SU-DHL-6 (cell line): ENCODE measurements around the gene IMMT.

Experiments used
- H2AFZ ChIP-seq: fragments of 200-600 bp; sonication (generic); 2 replicates; pipeline ENCODE4 v1.6.1; 2014; ENCODE audit warnings: low read depth, mild to moderate bottlenecking, moderate library complexity, mixed read lengths, antibody characterized with exemption, low read length; ENCODE audit not compliant: severe bottlenecking
- H3F3A ChIP-seq: fragments of 200-600 bp; shearing (Covaris generic); 2 replicates; pipeline ENCODE4 v1.6.0; 2016; ENCODE audit warnings: antibody characterized with exemption, mild to moderate bottlenecking; ENCODE audit not compliant: insufficient read depth
- H3K27ac ChIP-seq: fragments of 200-600 bp; sonication (generic); 2 replicates; pipeline ENCODE4 v1.5.1; 2016; ENCODE audit warnings: low read depth, mild to moderate bottlenecking, low read length, moderate library complexity, mixed read lengths
- H3K27me3 ChIP-seq: fragments of 200-600 bp; sonication (generic), shearing (Covaris generic); 2 replicates; pipeline ENCODE4 v1.6.0; 2014; ENCODE audit warnings: mild to moderate bottlenecking, low read length
- H3K36me3 ChIP-seq: fragments of 200-600 bp; sonication (generic); 2 replicates; pipeline ENCODE4 v1.6.1; 2014; ENCODE audit warnings: mild to moderate bottlenecking, low read length, mixed read lengths
- H3K4me2 ChIP-seq: fragments of 300-600, 200-600 bp; shearing (Covaris generic), sonication (generic); 2 replicates; pipeline ENCODE4 v1.6.0; 2014; ENCODE audit warnings: low read length, low read depth, mild to moderate bottlenecking; ENCODE audit not compliant: poor library complexity, severe bottlenecking
- H3K4me3 ChIP-seq: fragments of 200-600 bp; sonication (generic); 2 replicates; pipeline ENCODE4 v1.5.1; 2014; ENCODE audit warnings: antibody characterized with exemption, low read length, mild to moderate bottlenecking, mixed read lengths; ENCODE audit not compliant: insufficient read depth, poor library complexity, severe bottlenecking
- H3K79me2 ChIP-seq: fragments of 200-600 bp; sonication (generic); 2 replicates; pipeline ENCODE4 v1.6.1; 2014; ENCODE audit warnings: mild to moderate bottlenecking, low read length, moderate library complexity; ENCODE audit not compliant: insufficient read depth
- H3K9ac ChIP-seq: fragments of 200-600 bp; sonication (generic); 2 replicates; pipeline ENCODE4 v1.7.0; 2014; ENCODE audit warnings: mild to moderate bottlenecking, low read length
- H3K9me2 ChIP-seq: fragments of 200-600 bp; sonication (generic); replicated peaks from 2 replicates; pipeline ENCODE4 v1.6.1; 2014; ENCODE audit warnings: low read length; ENCODE audit not compliant: insufficient read depth
- H3K9me3 ChIP-seq: fragments of 200-600 bp; sonication (generic); 2 replicates; pipeline ENCODE4 v1.6.1; 2014; ENCODE audit warnings: low read length, mixed read lengths; ENCODE audit not compliant: insufficient read depth
- H4K20me1 ChIP-seq: fragments of 200-600 bp; sonication (generic); 2 replicates; pipeline ENCODE4 v1.6.1; 2014; ENCODE audit warnings: low read depth, mild to moderate bottlenecking, antibody characterized with exemption, low read length, moderate library complexity, mixed read lengths
- EZH2phosphoT487 ChIP-seq: fragments of 200-600 bp; sonication (generic), shearing (Covaris generic); conservative IDR thresholded peaks from 2 replicates; pipeline ENCODE4 v1.6.1; 2018; ENCODE audit warnings: mild to moderate bottlenecking, antibody characterized with exemption, low read length, moderate library complexity, mixed read lengths
- TF ChIP-seq, protein P1 (sequence below): fragments of 200-600 bp; sonication (generic); IDR thresholded peaks from one replicate; pipeline ENCODE4 v1.5.1; 2017; ENCODE audit warnings: antibody characterized with exemption, mild to moderate bottlenecking, low read length, moderate library complexity; ENCODE audit not compliant: insufficient read depth, poor library complexity, severe bottlenecking

IMMT gene

DNA sequence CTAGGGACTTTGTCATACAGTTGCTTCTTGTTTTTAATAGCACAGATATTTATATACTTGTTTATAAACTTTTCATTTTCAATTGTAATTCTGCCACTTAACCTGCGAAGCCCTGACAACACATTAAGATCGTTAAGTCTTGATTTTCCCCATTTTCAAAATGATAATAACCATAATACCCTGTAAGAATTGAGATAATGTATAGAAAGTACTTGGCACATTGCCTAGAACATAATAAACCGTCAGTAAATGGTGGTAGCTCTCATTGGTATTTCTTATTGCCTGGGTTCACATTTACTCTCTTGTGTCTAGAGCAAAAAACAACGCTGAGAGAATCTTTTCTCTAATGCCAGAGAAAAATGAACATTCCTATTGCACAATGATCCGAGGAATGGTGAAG, 70.6 kb downstream of the IMMT start:
- H3K27ac ChIP-seq = no peak overlapping the region
- H3K79me2 ChIP-seq = 0 out of 2 replicates have a peak, but pooled peaks cover 3% of the 10 kb centered on the region
- H2AFZ ChIP-seq = no peak overlapping the region
- H3K36me3 ChIP-seq = peaks cover 67% of the 10 kb centered on the region
- no peaks in the 10 kb centered on the region for H3K9me2 ChIP-seq
- TF ChIP-seq EZH2phosphoT487 = no peak
- TF ChIP-seq, protein P1, sequence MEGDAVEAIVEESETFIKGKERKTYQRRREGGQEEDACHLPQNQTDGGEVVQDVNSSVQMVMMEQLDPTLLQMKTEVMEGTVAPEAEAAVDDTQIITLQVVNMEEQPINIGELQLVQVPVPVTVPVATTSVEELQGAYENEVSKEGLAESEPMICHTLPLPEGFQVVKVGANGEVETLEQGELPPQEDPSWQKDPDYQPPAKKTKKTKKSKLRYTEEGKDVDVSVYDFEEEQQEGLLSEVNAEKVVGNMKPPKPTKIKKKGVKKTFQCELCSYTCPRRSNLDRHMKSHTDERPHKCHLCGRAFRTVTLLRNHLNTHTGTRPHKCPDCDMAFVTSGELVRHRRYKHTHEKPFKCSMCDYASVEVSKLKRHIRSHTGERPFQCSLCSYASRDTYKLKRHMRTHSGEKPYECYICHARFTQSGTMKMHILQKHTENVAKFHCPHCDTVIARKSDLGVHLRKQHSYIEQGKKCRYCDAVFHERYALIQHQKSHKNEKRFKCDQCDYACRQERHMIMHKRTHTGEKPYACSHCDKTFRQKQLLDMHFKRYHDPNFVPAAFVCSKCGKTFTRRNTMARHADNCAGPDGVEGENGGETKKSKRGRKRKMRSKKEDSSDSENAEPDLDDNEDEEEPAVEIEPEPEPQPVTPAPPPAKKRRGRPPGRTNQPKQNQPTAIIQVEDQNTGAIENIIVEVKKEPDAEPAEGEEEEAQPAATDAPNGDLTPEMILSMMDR = no peak
- H3K9me3 ChIP-seq = no peaks in the 10 kb centered on the region
- H3K4me2 ChIP-seq = no peak overlapping the region
- no peaks in the 10 kb centered on the region; the same call in 1 of the 2 replicates for H4K20me1 ChIP-seq
- H3K9ac ChIP-seq = no peak overlapping the region
- H3F3A ChIP-seq = no peaks in the 10 kb centered on the region; the same call in 1 of the 2 replicates
- no peaks in the 10 kb centered on the region for H3K27me3 ChIP-seq
- H3K4me3 ChIP-seq = no peak overlapping the region

- H3K27me3 ChIP-seq = no peaks in the 10 kb centered on the region
- H4K20me1 ChIP-seq = no peaks in the 10 kb centered on the region; the same call in 1 of the 2 replicates
- no peaks in the 10 kb centered on the region; the same call in 1 of the 2 replicates for H3F3A ChIP-seq
- H3K9me2 ChIP-seq = no peaks in the 10 kb centered on the region
- H3K27ac ChIP-seq = no peak overlapping the region
- no peaks in the 10 kb centered on the region for H3K79me2 ChIP-seq
- H3K9me3 ChIP-seq = no peaks in the 10 kb centered on the region
- H3K4me2 ChIP-seq = no peak overlapping the region
- no peak overlapping the region for H3K9ac ChIP-seq
- H3K4me3 ChIP-seq = no peak overlapping the region
- TF ChIP-seq EZH2phosphoT487 = no peak
- TF ChIP-seq, protein P1 = no peak
- no peak overlapping the region for H2AFZ ChIP-seq
- peaks cover 64% of the 10 kb centered on the region for H3K36me3 ChIP-seq
These were observed 71.8 kb downstream of the IMMT start for GRCh38 chr2:86123328-86123925.

- H3K4me3 ChIP-seq = no peak overlapping the region
- no peaks in the 10 kb centered on the region for H3K27me3 ChIP-seq
- no peaks in the 10 kb centered on the region for H3K9me3 ChIP-seq
- no peak overlapping the region for H3K27ac ChIP-seq
- no peak overlapping the region for H2AFZ ChIP-seq
- 0 out of 2 replicates have a peak, but pooled peaks cover 8% of the 10 kb centered on the region for H3F3A ChIP-seq
- no peaks in the 10 kb centered on the region for H3K9me2 ChIP-seq
- peaks cover 3% of the 10 kb centered on the region; the same call in 1 of the 2 replicates for H4K20me1 ChIP-seq
- H3K4me2 ChIP-seq = no peak overlapping the region
- H3K9ac ChIP-seq = no peak overlapping the region
- peaks cover 59% of the 10 kb centered on the region for H3K36me3 ChIP-seq
- peaks cover 34% of the 10 kb centered on the region for H3K79me2 ChIP-seq
- no peak for TF ChIP-seq EZH2phosphoT487
- TF ChIP-seq, protein P1 = no peak
These were observed 77.1 kb downstream of the IMMT start for GRCh38 chr2:86118130-86118529.
